HG02571 (cell line): ENCODE measurements around the gene OMG.
"Not testable (repeated sequence)": the region's sequence is repeated elsewhere in the genome, so short reads cannot be mapped to it uniquely, and the experiment has no call there.

Experiments used
- ATAC-seq: cut with Tn5 transposase; IDR thresholded peaks from one replicate; pipeline ENCODE4 v1.9.1; 2021; ENCODE audit warnings: mild to moderate bottlenecking, moderate library complexity; ENCODE audit not compliant: unreplicated experiment

The OMG gene

GRCh38 chr17:31308372-31309334, 11.6 kb upstream of the OMG start:
- no peak for ATAC-seq

GRCh38 chr17:31307640-31308039, 10.6 kb upstream of the OMG start:
- no peak for ATAC-seq

GRCh38 chr17:31299624-31300023, 2.6 kb upstream of the OMG start:
- no peak for ATAC-seq

GRCh38 chr17:31296142-31296541, 897 bp downstream of the OMG start:
- no peak for ATAC-seq

GRCh38 chr17:31295489-31295871, 1.6 kb downstream of the OMG start:
- no peak for ATAC-seq

- ATAC-seq, result no peak
Observed at GRCh38 chr17:31294820-31295488, 2.1 kb downstream of the OMG start.

- ATAC-seq, result no peak
Observed at GRCh38 chr17:31294231-31294630, 2.8 kb downstream of the OMG start.

- no peak for ATAC-seq
Observed at GRCh38 chr17:31293581-31293980, 3.5 kb downstream of the OMG start.

GRCh38 chr17:31291820-31292219, 5.2 kb downstream of the OMG start:
- ATAC-seq, result no peak

GRCh38 chr17:31289790-31290189, 7.2 kb downstream of the OMG start:
- ATAC-seq, result no peak

GRCh38 chr17:31287932-31288331, 9.1 kb downstream of the OMG start:
- ATAC-seq, result not testable (repeated sequence)

GRCh38 chr17:31286587-31286986, 10.5 kb downstream of the OMG start:
- ATAC-seq, result no peak

GRCh38 chr17:31283841-31284240, 13.2 kb downstream of the OMG start:
- ATAC-seq, result no peak

GRCh38 chr17:31281061-31281460, 16.0 kb downstream of the OMG start:
- ATAC-seq, result no peak

- ATAC-seq, result no peak
Observed at GRCh38 chr17:31279401-31279800, 17.6 kb downstream of the OMG start.

GRCh38 chr17:31275116-31275515, 21.9 kb downstream of the OMG start:
- no peak for ATAC-seq

GRCh38 chr17:31274252-31274651, 22.8 kb downstream of the OMG start:
- no peak for ATAC-seq

- ATAC-seq, result no peak
Observed at GRCh38 chr17:31273516-31273915, 23.5 kb downstream of the OMG start.

GRCh38 chr17:31272803-31273202, 24.2 kb downstream of the OMG start:
- no peak for ATAC-seq

- no peak for ATAC-seq
Observed at GRCh38 chr17:31272236-31272635, 24.8 kb downstream of the OMG start.

GRCh38 chr17:31269578-31269983, 27.5 kb downstream of the OMG start:
- no peak for ATAC-seq

GRCh38 chr17:31269036-31269577, 27.9 kb downstream of the OMG start:
- ATAC-seq, result no peak
